Dedifferentiated amniotic fluid mesenchymal stem cell (primary cell): Measurements from ENCODE around the gene GPR3.
"Not testable (repeated sequence)": the region's sequence is repeated elsewhere in the genome, so short reads cannot be mapped to it uniquely, and the experiment has no call there.

Experiments used
- DNase-seq: peaks from one replicate; pipeline ENCODE4 v3.0.0-alpha.2; 2016; ENCODE audit errors: extremely low spot score

The GPR3 gene

GRCh38 chr1:27398405-27399149 is 6.2 kb downstream of the GPR3 start:
- no peak for DNase-seq

GRCh38 chr1:27399251-27400025 is 7.0 kb downstream of the GPR3 start:
- DNase-seq = no peak

GRCh38 chr1:27400082-27400962 is 7.9 kb downstream of the GPR3 start:
- no peak for DNase-seq

- DNase-seq = no peak
Measured at GRCh38 chr1:27400963-27401341, 8.5 kb downstream of the GPR3 start.

GRCh38 chr1:27402349-27402754 is 9.9 kb downstream of the GPR3 start:
- peak; percentile 40 for DNase-seq

GRCh38 chr1:27403065-27403726 is 10.8 kb downstream of the GPR3 start:
- DNase-seq = peak; percentile 17

GRCh38 chr1:27403931-27404330 is 11.5 kb downstream of the GPR3 start:
- no peak for DNase-seq

- no peak for DNase-seq
Measured at GRCh38 chr1:27405074-27405473, 12.7 kb downstream of the GPR3 start.

- DNase-seq = not testable (repeated sequence)
Measured at GRCh38 chr1:27405598-27406361, 13.4 kb downstream of the GPR3 start.

- no peak for DNase-seq
Measured at GRCh38 chr1:27406362-27406680, 13.9 kb downstream of the GPR3 start.

GRCh38 chr1:27406791-27407190 is 14.4 kb downstream of the GPR3 start:
- DNase-seq = not testable (repeated sequence)

- no peak for DNase-seq
Measured at GRCh38 chr1:27408151-27408550, 15.7 kb downstream of the GPR3 start.

- no peak for DNase-seq
Measured at GRCh38 chr1:27409669-27410068, 17.2 kb downstream of the GPR3 start.

GRCh38 chr1:27410709-27411108 is 18.3 kb downstream of the GPR3 start:
- DNase-seq = no peak

GRCh38 chr1:27412502-27412901 is 20.1 kb downstream of the GPR3 start:
- no peak for DNase-seq

- DNase-seq = no peak
Measured at GRCh38 chr1:27413004-27413403, 20.6 kb downstream of the GPR3 start.

- no peak for DNase-seq
Measured at GRCh38 chr1:27414091-27414490, 21.7 kb downstream of the GPR3 start.

- peak; percentile 59 for DNase-seq
Measured at GRCh38 chr1:27416387-27417111, 24.1 kb downstream of the GPR3 start.

GRCh38 chr1:27417713-27418112 is 25.3 kb downstream of the GPR3 start:
- no peak for DNase-seq
